Omental fat pad (tissue), 4 donors: Measurements from ENCODE around the gene RNF41. TPM values are rescaled to one million over a fixed set of nuclear protein-coding genes. Genes with fewer than 3 reads are reported as not detected.
A peak's percentile ranks its signal among the peaks of the same experiment; 100 is the strongest.
"Not testable (repeated sequence)": the region's sequence is repeated elsewhere in the genome, so short reads cannot be mapped to it uniquely, and the experiment has no call there.

ENCODE experiments used
- ATAC-seq: fragments of 150-250 bp; one replicate; pipeline ENCODE4 v1.9.1; 2016; ENCODE audit warnings: mild to moderate bottlenecking, moderate library complexity; ENCODE audit not compliant: low FRiP score
- DNase-seq: peaks from one replicate; pipeline ENCODE4 v3.0.0-alpha.2; 2019; ENCODE audit warnings: low spot score
- CTCF ChIP-seq, 3 donors: fragments of 450-650 bp; IDR thresholded peaks; one replicate each; pipeline ENCODE4 v1.5.1; 2016 to 2017; ENCODE audit warnings: antibody characterized with exemption in 3 of 3, mild to moderate bottlenecking in 3 of 3, moderate library complexity in 2 of 3
- total RNA-seq, 4 donors: library from RNA; depleted of rRNA; stranded (reverse); fragments of >200 nt; gene quantifications; one replicate each; pipeline ENCODE4 v1.1.0, GENCODE V29; 2016

Gene RNF41
- total RNA-seq, 4 donors from 2014 or later, result 50.0 to 128 (median 76.2) TPM

- peak; percentile 89 for ATAC-seq
- peak; percentile 96 for DNase-seq
- TF ChIP-seq CTCF (IDR thresholded peaks at IDR 0.05), result no peak
Observed at GRCh38 chr12:56158029-56158925, 63.4 kb downstream of the RNF41 start, which contains the start of gene MYL6. MYL6 (plus strand) TSS chr12:56158359; CDS start chr12:56158402, 43 bp downstream.

GRCh38 chr12:56157201-56158028, 64.3 kb downstream of the RNF41 start:
- peak in 1 of 3 donors; percentile 61 for TF ChIP-seq CTCF (IDR thresholded peaks at IDR 0.05)

GRCh38 chr12:56156464-56157200, 65.1 kb downstream of the RNF41 start:
- ATAC-seq, DNase-seq: not testable (repeated sequence)

More at GRCh38 chr12:56157201-56158028, 64.3 kb downstream of the RNF41 start:
- DNase-seq (peak; percentile 47), ATAC-seq (peak; percentile 46)

GRCh38 chr12:56155256-56155845, 66.4 kb downstream of the RNF41 start:
- DNase-seq (no peak), ATAC-seq (no peak)
- no peak for TF ChIP-seq CTCF (IDR thresholded peaks at IDR 0.05)

GRCh38 chr12:56154818-56155217, 66.9 kb downstream of the RNF41 start:
- DNase-seq (no peak), ATAC-seq (no peak)
- no peak for TF ChIP-seq CTCF (IDR thresholded peaks at IDR 0.05)

- ATAC-seq (no peak), DNase-seq (no peak)
- TF ChIP-seq CTCF (IDR thresholded peaks at IDR 0.05), result no peak
Observed at GRCh38 chr12:56154246-56154771, 67.4 kb downstream of the RNF41 start.
